ENCODE measurements around the gene RBMS1. TPM values are rescaled to one million over a fixed set of nuclear protein-coding genes. Genes with fewer than 3 reads are reported as not detected.

Gene RBMS1, protein sequence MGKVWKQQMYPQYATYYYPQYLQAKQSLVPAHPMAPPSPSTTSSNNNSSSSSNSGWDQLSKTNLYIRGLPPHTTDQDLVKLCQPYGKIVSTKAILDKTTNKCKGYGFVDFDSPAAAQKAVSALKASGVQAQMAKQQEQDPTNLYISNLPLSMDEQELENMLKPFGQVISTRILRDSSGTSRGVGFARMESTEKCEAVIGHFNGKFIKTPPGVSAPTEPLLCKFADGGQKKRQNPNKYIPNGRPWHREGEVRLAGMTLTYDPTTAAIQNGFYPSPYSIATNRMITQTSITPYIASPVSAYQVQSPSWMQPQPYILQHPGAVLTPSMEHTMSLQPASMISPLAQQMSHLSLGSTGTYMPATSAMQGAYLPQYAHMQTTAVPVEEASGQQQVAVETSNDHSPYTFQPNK
- total RNA-seq (10 to 100 TPM; 69.2 to 91.8 (median 77.1) TPM), polyA plus RNA-seq (10 to 100 TPM in 2 of 3 donors, 1 to 10 TPM in 1; 4.4 to 17.2 (median 13.8) TPM)

DNA sequence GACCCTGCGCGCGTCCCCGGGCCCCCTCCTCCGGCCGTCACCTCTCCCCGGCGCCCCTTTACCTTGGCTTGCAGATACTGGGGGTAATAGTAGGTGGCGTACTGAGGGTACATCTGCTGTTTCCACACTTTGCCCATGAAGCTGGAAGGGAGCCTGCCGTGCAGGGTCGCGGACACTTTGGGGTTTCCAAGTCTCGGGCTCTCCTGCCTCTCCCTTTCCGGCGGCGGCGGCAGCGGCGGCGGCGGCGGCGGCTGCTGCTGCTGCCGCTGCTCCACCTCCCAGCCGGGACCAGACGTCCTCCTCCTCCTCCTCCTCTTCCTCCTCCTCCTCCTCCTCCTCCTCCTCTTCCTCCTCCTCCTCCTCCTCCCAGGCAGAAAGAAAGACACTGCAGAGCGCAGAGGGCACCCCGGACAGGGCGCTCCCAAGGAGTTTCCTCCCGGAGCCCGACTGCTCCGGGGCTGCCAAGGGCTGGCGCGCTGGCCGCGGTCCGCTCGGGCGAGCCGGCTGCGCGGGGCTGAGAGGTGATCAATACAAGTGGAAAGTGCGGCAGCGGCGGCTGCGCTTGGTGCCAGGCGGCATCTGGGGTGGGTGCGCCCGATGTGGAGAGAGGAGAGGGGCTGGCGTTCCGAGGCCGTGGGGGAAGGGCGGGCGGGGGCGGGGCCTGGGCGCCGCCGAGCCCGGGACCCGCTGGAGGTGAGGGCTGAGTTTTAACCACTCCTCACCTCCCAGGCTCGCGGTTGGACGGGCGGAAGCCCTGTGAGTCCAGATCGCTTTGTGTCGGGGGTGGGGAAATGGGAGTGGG lies at the start of gene RBMS1:
TSS of gene RBMS1 (minus strand) at position 581 of the 802 bp plus-strand sequence. CDS start at position 137, 444 bp downstream.
- intact Hi-C loops (cut with DNase I), result loop anchor here (1.0 to 5.0 kb wide), 7 partner anchors 64 to 499 kb away; no protein-coding TSS in a partner anchor
- Histone ChIP-seq H3K4me3 (peak within 1 kb of the TSS; percentile 81 to 98 (median 90)), H3K36me3 (no peaks in the 10 kb centered on the region), H3K27ac (peak within 1 kb of the TSS; percentile 91 to 99 (median 95)), H3K4me1 (peaks cover 0 to 33% (median 16%) of the 10 kb centered on the region in 4 donors), H3K9me3 (no peaks in the 10 kb centered on the region), H3K27me3 (no peaks in the 10 kb centered on the region)
- DNase-seq, result peak; percentile 83
- WGBS, 2 donors, result 1% methylated on average over 66 of the region's 66 CpGs
- peak in 1 of 2 donors; percentile 15 for TF ChIP-seq POLR2A (IDR thresholded peaks at IDR 0.05)
- TF ChIP-seq POLR2AphosphoS5 (IDR thresholded peaks at IDR 0.05), result peak; percentile 65 to 82 (median 80)
- no peak for TF ChIP-seq EP300 (IDR thresholded peaks at IDR 0.05)
- TF ChIP-seq, protein P1, sequence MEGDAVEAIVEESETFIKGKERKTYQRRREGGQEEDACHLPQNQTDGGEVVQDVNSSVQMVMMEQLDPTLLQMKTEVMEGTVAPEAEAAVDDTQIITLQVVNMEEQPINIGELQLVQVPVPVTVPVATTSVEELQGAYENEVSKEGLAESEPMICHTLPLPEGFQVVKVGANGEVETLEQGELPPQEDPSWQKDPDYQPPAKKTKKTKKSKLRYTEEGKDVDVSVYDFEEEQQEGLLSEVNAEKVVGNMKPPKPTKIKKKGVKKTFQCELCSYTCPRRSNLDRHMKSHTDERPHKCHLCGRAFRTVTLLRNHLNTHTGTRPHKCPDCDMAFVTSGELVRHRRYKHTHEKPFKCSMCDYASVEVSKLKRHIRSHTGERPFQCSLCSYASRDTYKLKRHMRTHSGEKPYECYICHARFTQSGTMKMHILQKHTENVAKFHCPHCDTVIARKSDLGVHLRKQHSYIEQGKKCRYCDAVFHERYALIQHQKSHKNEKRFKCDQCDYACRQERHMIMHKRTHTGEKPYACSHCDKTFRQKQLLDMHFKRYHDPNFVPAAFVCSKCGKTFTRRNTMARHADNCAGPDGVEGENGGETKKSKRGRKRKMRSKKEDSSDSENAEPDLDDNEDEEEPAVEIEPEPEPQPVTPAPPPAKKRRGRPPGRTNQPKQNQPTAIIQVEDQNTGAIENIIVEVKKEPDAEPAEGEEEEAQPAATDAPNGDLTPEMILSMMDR (IDR thresholded peaks at IDR 0.05), result no peak

DNA sequence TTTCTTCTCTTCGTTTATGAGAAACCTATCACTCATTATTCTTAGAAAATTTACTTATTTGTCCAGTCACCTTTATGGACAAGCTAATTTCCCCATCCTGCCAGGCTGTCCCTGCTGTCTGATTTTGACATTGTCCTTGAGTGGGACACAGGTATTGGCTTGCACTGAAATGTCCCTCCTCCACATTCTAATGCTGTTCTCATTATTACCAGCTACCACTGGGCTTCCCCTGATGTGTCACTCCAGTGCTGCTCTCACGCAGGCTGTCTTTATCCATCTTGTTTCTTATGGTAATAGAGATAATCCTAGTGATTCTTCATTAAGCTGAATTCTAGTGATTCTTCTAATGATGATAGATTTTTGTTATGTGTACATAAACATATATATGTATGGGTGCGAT lies 48.1 kb upstream of the RBMS1 start:
- H3K4me1 ChIP-seq, result no peaks in the 10 kb centered on the region
- intact Hi-C loops (cut with DNase I), result no loop called here
- 89 to 94% methylated on average over 3 of the region's 3 CpGs for WGBS, 2 donors
- H3K4me3 ChIP-seq, result no peak overlapping the region
- no peaks in the 10 kb centered on the region for H3K36me3 ChIP-seq
- TF ChIP-seq POLR2AphosphoS5 (IDR thresholded peaks at IDR 0.05), result no peak
- no peak for TF ChIP-seq POLR2A (IDR thresholded peaks at IDR 0.05)
- TF ChIP-seq EP300 (IDR thresholded peaks at IDR 0.05), result no peak
- TF ChIP-seq, protein P1 (IDR thresholded peaks at IDR 0.05), result no peak
- DNase-seq, result no peak
- no peak overlapping the region for H3K27ac ChIP-seq
- no peaks in the 10 kb centered on the region for H3K27me3 ChIP-seq
- H3K9me3 ChIP-seq, result no peaks in the 10 kb centered on the region

DNA sequence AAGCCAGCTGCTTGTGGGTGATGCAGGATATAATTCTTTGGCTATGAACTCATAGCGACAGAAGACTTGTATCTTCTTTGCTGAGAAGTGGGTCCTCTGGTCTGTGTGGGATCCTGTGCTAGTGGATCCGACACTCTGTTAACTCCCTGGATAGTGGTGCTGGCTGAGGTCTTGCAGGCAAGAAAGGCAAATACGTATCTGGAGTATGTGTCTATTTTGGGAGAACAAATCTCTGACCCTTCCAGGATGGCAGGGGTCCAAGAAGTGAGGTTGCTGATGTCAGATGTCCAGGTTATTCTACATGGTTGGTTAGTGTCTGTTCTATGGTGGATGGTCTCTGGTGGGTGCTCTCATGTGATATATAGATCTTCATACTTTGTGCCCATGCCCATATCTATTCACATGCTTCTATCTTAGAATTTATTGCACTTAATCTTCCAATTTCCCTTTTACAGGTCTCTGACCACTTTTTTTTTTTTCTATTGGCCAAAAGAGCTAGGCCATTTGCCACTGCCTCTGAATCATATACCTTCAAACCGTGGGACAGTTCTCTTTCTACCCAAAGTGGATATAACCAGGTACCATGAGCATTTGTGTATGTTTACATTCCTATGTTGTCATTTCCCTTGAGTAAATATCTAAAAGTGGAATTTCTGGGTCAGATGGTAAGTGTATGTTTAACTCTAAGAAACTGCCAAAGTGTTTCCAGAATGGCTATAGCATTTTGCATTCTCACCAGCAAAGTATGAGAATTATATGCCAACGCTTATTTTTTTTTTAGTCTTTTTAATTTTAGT lies 45.1 kb upstream of the RBMS1 start:
- H3K4me3 ChIP-seq, result no peak overlapping the region
- 76 to 83% methylated on average over 5 of the region's 5 CpGs for WGBS, 2 donors
- no peaks in the 10 kb centered on the region for H3K27me3 ChIP-seq
- no peaks in the 10 kb centered on the region for H3K9me3 ChIP-seq
- TF ChIP-seq POLR2A (IDR thresholded peaks at IDR 0.05) (no peak), POLR2AphosphoS5 (IDR thresholded peaks at IDR 0.05) (no peak), EP300 (IDR thresholded peaks at IDR 0.05) (no peak)
- TF ChIP-seq, protein P1 (IDR thresholded peaks at IDR 0.05), result no peak
- H3K4me1 ChIP-seq, result peaks cover 0 to 8% (median under 1%) of the 10 kb centered on the region in 4 donors
- H3K27ac ChIP-seq, result no peak overlapping the region
- no peak for DNase-seq
- no peaks in the 10 kb centered on the region for H3K36me3 ChIP-seq
- intact Hi-C loops (cut with DNase I), result no loop called here

GRCh38 chr2:160538115-160538514 lies 44.5 kb upstream of the RBMS1 start:
- no peak overlapping the region for H3K27ac ChIP-seq
- H3K4me3 ChIP-seq, result no peak overlapping the region
- no peaks in the 10 kb centered on the region for H3K36me3 ChIP-seq
- peaks cover 0 to 14% (median 7%) of the 10 kb centered on the region in 4 donors for H3K4me1 ChIP-seq
- 80 to 88% methylated on average over 4 of the region's 4 CpGs for WGBS, 2 donors
- H3K9me3 ChIP-seq, result no peaks in the 10 kb centered on the region
- intact Hi-C loops (cut with DNase I), result no loop called here
- DNase-seq, result no peak
- no peaks in the 10 kb centered on the region for H3K27me3 ChIP-seq
- TF ChIP-seq EP300 (IDR thresholded peaks at IDR 0.05) (no peak), POLR2A (IDR thresholded peaks at IDR 0.05) (no peak), POLR2AphosphoS5 (IDR thresholded peaks at IDR 0.05) (no peak)
- TF ChIP-seq, protein P1 (IDR thresholded peaks at IDR 0.05), result no peak

Measured in sigmoid colon (tissue), 7 donors.